GM18858 (cell line): ENCODE data around the gene HDDC3.

Source experiments
- ATAC-seq: cut with Tn5 transposase; IDR thresholded peaks from one replicate; pipeline ENCODE4 v1.9.1; 2021; ENCODE audit not compliant: unreplicated experiment

The HDDC3 gene

DNA sequence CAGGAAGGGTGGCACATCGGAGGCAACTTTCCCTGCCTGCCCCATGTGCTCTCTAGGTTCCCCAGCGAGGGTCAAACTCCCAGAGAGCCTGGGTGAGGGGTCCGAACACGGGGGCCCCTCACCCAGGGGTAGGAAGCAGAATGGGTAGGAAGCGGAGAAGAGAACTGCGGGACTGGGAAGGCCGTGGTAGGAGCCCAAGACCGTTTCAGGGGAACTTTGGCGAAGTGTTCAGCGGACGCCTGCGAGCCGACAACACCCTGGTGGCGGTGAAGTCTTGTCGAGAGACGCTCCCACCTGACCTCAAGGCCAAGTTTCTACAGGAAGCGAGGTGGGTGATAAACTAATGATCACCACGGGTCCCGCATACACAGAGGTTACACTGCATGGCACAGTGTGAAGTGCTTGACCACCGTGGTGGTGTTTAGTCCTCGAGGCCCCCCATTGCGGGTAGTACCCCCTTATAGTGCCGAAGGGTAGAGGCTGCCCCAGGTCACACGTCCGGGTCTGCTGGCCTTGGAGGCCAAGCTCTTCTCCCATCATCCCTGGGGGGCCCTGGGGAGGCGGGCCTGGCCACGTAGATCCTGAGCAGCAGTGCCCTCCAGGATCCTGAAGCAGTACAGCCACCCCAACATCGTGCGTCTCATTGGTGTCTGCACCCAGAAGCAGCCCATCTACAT lies 39.7 kb downstream of the HDDC3 start:
- ATAC-seq = no peak

DNA sequence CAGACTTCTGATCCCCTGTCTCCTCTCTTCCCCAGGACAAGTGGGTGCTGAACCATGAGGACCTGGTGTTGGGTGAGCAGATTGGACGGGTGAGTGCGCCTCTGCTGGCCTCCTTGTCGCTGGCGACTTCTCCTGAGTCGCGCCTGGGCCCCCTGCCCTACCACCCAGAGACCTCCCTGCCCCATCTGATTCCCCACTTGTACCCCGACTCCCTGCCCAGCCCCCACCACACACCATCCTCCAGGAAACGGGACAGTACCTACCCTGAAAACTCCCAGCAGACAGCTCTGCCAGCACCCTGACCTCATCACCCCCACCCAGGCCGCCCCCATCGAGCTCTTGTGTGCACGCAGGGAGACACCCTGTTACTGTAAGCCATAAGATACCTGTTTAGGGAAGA lies 40.3 kb downstream of the HDDC3 start:
- no peak for ATAC-seq

DNA sequence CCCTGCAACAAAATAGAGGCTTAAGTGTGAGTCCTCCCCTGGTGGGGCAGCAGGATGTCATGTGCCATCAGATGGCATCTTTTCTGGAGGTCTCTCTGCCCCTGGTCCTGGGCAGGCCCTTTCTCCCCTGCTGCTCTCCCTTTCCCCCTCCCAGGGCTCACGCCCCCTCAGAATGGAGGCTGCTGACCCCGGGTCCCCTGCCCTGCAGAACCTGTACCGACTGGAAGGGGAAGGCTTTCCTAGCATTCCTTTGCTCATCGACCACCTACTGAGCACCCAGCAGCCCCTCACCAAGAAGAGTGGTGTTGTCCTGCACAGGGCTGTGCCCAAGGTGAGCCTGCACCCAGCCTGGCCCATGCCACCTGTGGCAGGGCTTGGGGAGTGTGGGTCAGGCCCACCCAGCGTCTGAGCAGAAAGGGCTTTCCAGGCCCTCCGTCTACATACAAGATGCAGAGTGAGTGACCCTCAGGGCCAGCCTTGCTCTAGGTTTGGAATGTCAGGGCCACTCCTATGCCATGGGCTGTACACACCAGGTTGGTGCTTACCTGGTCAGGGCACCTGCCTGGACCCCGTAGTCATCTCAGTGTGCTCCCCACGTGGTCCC lies 40.9 kb downstream of the HDDC3 start:
- no peak for ATAC-seq

DNA sequence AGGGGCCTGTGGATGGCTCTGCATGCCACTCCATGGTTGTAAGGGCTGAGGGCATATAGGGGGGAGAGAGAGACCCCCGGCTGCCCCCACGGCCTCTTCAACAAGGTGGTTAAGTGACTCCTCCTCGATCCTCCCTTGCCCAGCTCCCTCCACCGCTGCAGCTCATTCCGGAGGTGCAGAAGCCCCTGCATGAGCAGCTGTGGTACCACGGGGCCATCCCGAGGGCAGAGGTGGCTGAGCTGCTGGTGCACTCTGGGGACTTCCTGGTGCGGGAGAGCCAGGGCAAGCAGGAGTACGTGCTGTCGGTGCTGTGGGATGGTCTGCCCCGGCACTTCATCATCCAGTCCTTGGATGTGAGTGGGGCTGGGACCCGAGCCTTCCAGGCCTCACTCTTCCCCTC lies 41.5 kb downstream of the HDDC3 start:
- no peak for ATAC-seq

DNA sequence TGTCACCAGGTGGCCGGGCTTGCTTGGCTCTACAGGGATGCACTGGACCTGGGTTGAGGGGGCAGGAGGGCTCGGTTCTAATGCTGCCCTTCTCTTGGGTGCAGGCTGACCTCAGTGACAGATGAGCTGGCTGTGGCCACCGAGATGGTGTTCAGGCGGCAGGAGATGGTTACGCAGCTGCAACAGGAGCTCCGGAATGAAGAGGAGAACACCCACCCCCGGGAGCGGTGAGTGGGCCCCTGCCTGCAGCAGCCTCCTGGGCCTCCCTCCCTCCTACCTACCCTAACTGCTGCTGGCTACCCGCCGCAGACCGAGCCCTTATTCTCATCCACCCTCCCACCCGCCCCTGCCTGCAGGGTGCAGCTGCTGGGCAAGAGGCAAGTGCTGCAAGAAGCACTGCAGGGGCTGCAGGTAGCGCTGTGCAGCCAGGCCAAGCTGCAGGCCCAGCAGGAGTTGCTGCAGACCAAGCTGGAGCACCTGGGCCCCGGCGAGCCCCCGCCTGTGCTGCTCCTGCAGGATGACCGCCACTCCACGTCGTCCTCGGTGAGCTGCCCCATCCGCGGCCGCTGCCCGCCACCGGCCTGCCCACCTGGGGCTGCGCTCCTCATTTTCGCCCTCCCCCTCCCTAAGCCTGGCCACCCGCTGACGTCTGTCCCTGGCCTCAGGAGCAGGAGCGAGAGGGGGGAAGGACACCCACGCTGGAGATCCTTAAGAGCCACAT lies 42.5 kb downstream of the HDDC3 start:
- ATAC-seq = no peak

DNA sequence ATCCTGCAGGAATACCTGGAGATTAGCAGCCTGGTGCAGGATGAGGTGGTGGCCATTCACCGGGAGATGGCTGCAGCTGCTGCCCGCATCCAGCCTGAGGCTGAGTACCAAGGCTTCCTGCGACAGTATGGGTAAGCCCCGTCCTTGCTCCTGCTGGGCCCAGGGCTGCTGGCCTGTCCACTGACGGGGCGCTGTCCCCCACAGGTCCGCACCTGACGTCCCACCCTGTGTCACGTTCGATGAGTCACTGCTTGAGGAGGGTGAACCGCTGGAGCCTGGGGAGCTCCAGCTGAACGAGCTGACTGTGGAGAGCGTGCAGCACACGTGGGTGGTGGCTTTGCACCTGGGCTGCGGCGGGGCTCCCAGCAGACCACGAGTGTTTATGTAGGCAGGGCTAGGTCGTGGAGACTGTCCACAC lies 43.0 kb downstream of the HDDC3 start:
- ATAC-seq = no peak

DNA sequence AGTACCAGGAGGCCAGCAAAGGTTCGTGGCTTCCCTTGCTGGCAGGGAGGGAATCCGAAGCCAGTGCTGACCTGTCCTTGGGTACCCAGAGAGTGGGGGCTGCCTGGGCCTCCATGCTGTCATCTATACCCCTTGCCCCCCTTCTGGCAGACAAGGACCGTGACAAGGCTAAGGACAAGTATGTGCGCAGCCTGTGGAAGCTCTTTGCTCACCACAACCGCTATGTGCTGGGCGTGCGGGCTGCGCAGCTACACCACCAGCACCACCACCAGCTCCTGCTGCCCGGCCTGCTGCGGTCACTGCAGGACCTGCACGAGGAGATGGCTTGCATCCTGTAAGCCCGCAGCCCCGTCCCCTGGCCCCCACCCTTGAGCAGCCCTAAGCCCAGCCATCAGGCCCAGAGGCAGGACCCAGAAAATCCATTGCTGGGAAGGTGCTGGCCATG lies 45.3 kb downstream of the HDDC3 start:
- ATAC-seq = no peak

DNA sequence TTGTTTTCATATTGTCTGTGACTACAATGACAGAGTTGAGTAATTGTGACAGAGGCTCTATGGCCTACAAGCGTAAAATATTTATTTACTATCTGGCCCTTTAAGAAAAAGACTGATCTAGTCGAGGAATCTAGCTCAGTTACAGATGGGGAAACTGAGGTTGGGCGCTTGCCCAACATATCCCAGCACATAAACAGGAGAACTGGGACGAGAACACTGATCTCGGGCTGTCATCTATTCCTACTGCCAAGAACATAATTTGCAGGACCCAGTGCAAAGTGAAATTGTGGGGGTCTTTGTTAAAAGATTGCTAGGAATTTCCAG lies 46.1 kb downstream of the HDDC3 start:
- ATAC-seq = no peak

DNA sequence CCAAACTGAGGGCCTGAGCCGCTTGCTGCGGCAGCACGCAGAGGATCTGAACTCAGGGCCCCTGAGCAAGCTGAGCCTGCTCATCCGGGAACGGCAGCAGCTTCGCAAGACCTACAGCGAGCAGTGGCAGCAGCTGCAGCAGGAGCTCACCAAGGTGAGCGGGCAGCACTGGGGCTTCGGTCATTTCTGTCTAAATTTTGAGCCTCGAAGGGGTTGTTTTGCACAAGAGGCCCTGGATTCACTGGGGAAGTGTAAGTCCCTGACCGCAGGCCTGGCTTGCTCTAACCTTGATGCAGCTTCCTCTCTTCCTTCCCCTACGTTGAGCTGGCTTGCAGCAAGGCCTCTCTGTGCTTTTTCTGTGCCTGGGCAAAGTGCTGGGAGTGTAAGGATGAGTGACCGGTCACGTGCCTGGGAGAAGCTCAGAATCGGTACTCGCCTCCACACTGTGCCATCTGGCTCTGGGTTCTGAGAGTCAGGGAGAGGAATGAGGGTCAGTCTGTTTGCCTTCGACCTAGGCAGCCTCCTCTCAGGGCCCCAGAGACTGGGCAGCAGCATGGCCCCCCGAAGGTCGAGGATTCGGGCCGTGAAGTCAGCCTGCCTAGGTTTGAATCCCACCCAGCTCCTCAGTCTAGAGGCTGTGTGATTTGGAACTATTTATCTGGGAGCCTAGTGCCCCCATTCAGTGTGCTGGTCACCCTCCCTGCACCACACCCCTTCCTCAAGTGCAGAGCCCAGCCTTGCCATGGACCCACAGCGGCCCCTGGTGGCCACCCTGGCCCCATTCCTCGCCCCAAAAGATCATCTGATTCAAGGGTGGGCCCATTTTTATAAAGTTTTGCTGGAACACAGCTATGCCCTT lies 46.7 kb downstream of the HDDC3 start:
- ATAC-seq = peak; percentile 49

DNA sequence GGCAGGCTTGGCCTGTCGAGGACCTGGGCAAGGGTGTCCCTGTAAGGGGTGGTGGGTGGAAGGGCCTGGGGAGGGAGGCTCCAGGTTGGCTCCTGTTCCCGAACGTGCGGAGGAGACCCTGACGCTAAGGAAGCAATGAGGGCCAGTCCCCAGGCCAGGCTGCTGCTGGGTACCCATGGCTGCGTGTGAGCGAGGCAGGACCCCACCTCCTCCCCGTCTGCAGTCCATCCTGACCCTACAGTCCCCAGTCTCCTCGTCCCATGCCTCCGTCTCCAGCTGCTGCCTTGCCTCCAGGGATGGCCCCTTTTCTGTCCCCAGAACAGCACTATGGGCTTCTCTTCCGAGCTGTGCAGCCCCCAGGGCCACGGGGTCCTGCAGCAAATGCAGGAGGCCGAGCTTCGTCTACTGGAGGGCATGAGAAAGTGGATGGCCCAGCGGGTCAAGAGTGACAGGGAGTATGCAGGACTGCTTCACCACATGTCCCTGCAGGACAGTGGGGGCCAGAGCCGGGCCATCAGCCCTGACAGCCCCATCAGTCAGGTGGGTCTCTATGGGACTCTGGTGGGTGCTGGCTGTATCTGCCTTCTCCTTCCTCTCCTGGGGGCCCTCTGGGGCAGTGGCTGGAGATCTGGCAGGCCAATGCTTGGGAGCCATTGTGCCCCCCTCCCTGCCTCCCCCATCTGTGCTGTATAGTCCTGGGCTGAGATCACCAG lies 47.5 kb downstream of the HDDC3 start:
- no peak for ATAC-seq

DNA sequence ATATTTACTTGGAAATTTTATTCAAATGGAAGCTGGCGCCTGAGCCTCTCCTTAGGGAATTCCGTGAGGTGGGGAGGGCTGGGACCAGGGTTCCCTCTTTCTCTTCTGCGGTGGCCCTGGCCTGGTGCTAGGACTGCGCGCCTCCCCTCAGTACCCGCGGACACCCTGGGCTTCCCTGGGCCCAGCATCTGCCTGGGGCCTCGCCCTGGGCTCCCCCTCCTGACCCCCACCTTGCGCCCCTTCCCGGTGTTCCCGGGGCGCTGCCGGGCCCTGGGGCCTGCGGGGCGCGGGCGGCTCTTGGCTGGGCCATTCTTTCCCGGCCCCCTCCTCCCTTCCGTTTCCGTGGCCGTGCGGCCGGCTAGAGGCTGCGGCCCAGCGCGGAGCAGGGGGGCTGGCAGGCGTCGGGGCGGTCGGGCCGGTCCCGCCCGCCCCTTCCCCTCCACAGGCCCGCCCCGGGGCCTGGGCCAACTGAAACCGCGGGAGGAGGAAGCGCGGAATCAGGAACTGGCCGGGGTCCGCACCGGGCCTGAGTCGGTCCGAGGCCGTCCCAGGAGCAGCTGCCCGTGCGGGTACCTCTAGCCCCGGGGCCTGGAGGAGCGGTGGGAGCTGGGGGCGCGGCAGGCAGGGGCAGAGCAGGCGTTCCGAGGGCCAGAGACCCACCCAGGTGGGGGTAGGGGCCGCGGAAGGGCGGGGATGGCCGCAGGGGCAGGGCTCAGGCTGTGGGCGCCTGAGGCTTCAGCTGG lies 48.2 kb downstream of the HDDC3 start, which contains the start of gene FES:
Gene FES, plus strand, starts transcription at position 529 of the 743 bp plus-strand sequence. CDS start 542 bp downstream, outside the sequence.
- ATAC-seq = no peak

DNA sequence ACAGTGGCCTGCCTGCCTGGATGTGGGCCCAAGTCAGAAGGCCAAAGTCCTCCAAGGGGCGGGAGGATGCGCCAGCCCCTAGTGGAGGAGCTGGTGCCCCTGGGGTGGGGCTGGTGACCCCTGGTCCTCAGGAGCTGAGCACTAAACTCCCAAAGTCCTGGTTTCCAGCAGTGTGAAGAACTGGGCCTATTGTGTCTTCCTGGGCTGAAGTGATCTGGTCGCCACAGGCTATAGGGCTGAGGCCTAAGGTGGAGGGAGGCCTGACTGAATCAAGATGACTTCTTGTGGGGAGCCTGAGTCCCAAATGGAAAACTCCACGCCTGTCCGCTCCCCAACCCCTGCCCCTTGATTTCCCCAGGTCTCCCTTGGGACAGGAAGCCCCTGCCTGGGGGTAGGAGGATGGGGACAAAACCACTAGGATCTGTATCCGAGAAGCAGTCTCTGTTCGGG lies 48.8 kb downstream of the HDDC3 start:
- no peak for ATAC-seq

DNA sequence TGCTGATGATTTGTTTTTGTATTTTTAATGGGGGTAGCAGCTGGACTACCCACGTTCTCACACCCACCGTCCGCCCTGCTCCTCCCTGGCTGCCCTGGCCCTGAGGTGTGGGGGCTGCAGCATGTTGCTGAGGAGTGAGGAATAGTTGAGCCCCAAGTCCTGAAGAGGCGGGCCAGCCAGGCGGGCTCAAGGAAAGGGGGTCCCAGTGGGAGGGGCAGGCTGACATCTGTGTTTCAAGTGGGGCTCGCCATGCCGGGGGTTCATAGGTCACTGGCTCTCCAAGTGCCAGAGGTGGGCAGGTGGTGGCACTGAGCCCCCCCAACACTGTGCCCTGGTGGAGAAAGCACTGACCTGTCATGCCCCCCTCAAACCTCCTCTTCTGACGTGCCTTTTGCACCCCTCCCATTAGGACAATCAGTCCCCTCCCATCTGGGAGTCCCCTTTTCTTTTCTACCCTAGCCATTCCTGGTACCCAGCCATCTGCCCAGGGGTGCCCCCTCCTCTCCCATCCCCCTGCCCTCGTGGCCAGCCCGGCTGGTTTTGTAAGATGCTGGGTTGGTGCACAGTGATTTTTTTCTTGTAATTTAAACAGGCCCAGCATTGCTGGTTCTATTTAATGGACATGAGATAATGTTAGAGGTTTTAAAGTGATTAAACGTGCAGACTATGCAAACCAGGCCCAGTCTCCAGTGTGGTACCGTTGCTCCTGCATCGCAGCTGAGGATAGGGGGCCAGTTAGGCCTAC lies 49.4 kb downstream of the HDDC3 start:
- ATAC-seq = no peak

DNA sequence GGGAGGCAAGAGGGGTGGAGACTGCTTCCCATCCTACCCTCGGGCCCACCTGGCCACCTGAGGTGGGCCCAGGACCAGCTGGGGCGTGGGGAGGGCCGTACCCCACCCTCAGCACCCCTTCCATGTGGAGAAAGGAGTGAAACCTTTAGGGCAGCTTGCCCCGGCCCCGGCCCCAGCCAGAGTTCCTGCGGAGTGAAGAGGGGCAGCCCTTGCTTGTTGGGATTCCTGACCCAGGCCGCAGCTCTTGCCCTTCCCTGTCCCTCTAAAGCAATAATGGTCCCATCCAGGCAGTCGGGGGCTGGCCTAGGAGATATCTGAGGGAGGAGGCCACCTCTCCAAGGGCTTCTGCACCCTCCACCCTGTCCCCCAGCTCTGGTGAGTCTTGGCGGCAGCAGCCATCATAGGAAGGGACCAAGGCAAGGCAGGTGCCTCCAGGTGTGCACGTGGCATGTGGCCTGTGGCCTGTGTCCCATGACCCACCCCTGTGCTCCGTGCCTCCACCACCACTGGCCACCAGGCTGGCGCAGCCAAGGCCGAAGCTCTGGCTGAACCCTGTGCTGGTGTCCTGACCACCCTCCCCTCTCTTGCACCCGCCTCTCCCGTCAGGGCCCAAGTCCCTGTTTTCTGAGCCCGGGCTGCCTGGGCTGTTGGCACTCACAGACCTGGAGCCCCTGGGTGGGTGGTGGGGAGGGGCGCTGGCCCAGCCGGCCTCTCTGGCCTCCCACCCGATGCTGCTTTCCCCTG lies 50.2 kb downstream of the HDDC3 start:
- no peak for ATAC-seq

DNA sequence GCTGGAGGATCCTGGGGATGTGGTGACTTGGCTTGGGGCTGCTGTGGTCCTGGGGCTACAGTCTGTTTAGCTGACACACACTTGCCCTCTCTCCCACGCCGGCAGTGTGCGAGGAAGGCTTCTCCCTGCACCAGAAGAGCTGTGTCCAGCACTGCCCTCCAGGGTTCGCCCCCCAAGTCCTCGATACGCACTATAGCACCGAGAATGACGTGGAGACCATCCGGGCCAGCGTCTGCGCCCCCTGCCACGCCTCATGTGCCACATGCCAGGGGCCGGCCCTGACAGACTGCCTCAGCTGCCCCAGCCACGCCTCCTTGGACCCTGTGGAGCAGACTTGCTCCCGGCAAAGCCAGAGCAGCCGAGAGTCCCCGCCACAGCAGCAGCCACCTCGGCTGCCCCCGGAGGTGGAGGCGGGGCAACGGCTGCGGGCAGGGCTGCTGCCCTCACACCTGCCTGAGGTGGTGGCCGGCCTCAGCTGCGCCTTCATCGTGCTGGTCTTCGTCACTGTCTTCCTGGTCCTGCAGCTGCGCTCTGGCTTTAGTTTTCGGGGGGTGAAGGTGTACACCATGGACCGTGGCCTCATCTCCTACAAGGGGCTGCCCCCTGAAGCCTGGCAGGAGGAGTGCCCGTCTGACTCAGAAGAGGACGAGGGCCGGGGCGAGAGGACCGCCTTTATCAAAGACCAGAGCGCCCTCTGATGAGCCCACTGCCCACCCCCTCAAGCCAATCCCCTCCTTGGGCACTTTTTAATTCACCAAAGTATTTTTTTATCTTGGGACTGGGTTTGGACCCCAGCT lies 51.0 kb downstream of the HDDC3 start:
- ATAC-seq = no peak

DNA sequence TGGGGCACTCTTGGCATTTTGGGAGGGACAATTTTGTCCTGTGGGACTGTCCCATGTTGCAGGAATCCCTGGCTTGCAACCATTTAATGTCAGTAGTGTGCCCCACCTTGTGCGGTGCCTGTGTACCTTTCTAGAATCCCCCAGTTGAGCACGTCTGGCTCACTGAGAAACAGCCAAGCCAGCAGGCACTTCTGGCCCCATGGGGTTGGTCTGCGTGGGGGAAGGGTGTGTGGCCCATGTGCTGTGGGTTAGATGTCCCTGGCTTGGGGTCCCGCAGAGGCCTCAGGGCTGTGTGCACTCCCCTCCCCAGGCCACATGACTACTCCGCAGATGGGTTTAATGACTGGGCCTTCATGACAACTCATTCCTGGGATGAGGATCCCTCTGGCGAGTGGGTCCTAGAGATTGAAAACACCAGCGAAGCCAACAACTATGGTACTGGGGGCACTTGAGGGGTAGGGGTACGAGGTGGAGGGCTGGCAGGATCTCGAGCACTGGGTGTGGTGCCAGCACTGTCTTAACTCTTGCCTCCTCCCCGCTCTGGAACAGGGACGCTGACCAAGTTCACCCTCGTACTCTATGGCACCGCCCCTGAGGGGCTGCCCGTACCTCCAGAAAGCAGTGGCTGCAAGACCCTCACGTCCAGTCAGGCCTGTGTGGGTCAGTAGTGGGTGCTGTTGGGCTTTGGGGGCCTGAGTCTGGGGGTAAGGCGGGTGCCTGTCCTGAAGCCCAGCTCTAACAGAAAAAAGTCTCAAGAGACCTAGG lies 51.8 kb downstream of the HDDC3 start:
- no peak for ATAC-seq
